Spleen (tissue), 11 donors: Measurements from ENCODE around the gene SPX. TPM values are rescaled to one million over a fixed set of nuclear protein-coding genes. Genes with fewer than 3 reads are reported as not detected.

Source experiments
- DNase-seq: peaks from one replicate; pipeline ENCODE4 v3.0.0-alpha.2; 2020
- H3K27ac ChIP-seq, 8 donors: fragments of 200-600 bp; sonication (generic) in 7 of 8; 1 replicate in 4 of 8; 2 replicates in 4 of 8; pipeline versions ENCODE4 v1.5.0 to v1.8.0; 2016 to 2021; ENCODE audit warnings: inconsistent platforms in 4 of 8, mild to moderate bottlenecking in 4 of 8, moderate library complexity in 1 of 8
- H3K27me3 ChIP-seq, 7 donors: fragments of 200-600 bp; sonication (generic) in 6 of 7; replicated peaks in 1 of 7; 1 replicate in 4 of 7; 2 replicates in 3 of 7; pipeline versions ENCODE4 v1.5.0 to v1.8.0; 2016 to 2021; ENCODE audit warnings: inconsistent platforms in 3 of 7, mild to moderate bottlenecking in 1 of 7
- H3K36me3 ChIP-seq, 6 donors: fragments of 200-600 bp; sonication (generic) in 5 of 6; 1 replicate in 4 of 6; 2 replicates in 2 of 6; pipeline versions ENCODE4 v1.5.0 to v1.8.0; 2016 to 2021; ENCODE audit warnings: inconsistent platforms in 2 of 6
- H3K4me1 ChIP-seq, 6 donors: fragments of 200-600 bp; sonication (generic) in 5 of 6; 1 replicate in 3 of 6; 2 replicates in 3 of 6; pipeline versions ENCODE4 v1.5.0 to v1.8.0; 2016 to 2021; ENCODE audit warnings: inconsistent platforms in 3 of 6
- H3K4me3 ChIP-seq, 8 donors: fragments of 200-600 bp; sonication (generic) in 7 of 8; 1 replicate in 4 of 8; 2 replicates in 4 of 8; pipeline versions ENCODE4 v1.5.0 to v1.8.0; 2016 to 2021; ENCODE audit warnings: inconsistent platforms in 4 of 8, mild to moderate bottlenecking in 4 of 8, moderate library complexity in 2 of 8
- H3K9me3 ChIP-seq, 8 donors: fragments of 200-600 bp; sonication (generic) in 7 of 8; 1 replicate in 4 of 8; 2 replicates in 4 of 8; pipeline versions ENCODE4 v1.5.0 to v1.8.0; 2016 to 2021; ENCODE audit warnings: inconsistent platforms in 4 of 8
- POLR2A ChIP-seq, 3 donors: fragments of 450-650 bp; IDR thresholded peaks; one replicate each; pipeline ENCODE4 v1.5.1; 2017; ENCODE audit warnings: antibody characterized with exemption in 3 of 3, mild to moderate bottlenecking in 1 of 3
- POLR2AphosphoS5 ChIP-seq, 3 donors: sonication (generic); formaldehyde crosslinking; IDR thresholded peaks; one replicate each; pipeline ENCODE4 v1.5.1; 2017; ENCODE audit warnings: antibody characterized with exemption in 3 of 3
- WGBS, 5 donors: extraction: QIAGEN DNeasy Blood & Tissue Kit in 3 of 5; methylation state at CpG; one replicate each; pipeline versions ENCODE4 v1.1.5 to v1.1.7; 2013 to 2018; 5-methylcytosine and 5-hydroxymethylcytosine counted together
- intact Hi-C: fragments of 100-400 bp; cut with DNase I; formaldehyde crosslinking; loops from one replicate; pipeline ENCODE4 v1.15.0; 2023; ENCODE audit warnings: low total_unique reads
- polyA plus RNA-seq, 3 donors: library from polyadenylated mRNA; stranded (reverse); fragments of 200-250 nt; gene quantifications; one replicate each; pipeline ENCODE4 v1.2.1, GENCODE V29; 2013
- total RNA-seq, 7 donors: library from RNA; depleted of rRNA in 3 of 7; stranded (reverse); fragments of >200 nt in 3 of 7; fragmentation: NEBNext Ultra II Directional in 4 of 7; extraction: Animal tissue kit (Norgen Biotek cat#: 25700) in 4 of 7; gene quantifications; one replicate each; pipeline versions ENCODE4 v1.1.0 to v1.2.1, GENCODE V29; 2016 to 2021
- TF ChIP-seq, protein P1 (sequence below), 11 experiments: fragments of 200-600 bp in 7 of 11; fragments of 450-650 bp in 4 of 11; sonication (generic) in 4 of 11; IDR thresholded peaks in 8 of 11; conservative IDR thresholded peaks in 3 of 11; 1 replicate in 7 of 11; 2 replicates in 4 of 11; pipeline versions ENCODE4 v1.4.0 to v1.8.0; 2016 to 2021; ENCODE audit warnings: antibody characterized with exemption in 11 of 11, inconsistent platforms in 4 of 11, mild to moderate bottlenecking in 1 of 11
- donor health status: healthy with polysubstance abuse.
- donor health status: DM: no; HTN: no; CAD: no; lungs with moderate emphysema.
- donor health status: DM: no; HTN: no; CAD: no.
- donor health status: Bipolar disorder and iron deficiency.
- donor health status: healthy.
- donor health status: DM: no; HTN: no; CAD: no.
- donor health status: DM: yes; HTN: yes; CAD: no.

Gene SPX
- total and polyA plus RNA-seq, 10 donors: 0.15 to 1.3 (median 0.53) TPM; not detected in 1

DNA sequence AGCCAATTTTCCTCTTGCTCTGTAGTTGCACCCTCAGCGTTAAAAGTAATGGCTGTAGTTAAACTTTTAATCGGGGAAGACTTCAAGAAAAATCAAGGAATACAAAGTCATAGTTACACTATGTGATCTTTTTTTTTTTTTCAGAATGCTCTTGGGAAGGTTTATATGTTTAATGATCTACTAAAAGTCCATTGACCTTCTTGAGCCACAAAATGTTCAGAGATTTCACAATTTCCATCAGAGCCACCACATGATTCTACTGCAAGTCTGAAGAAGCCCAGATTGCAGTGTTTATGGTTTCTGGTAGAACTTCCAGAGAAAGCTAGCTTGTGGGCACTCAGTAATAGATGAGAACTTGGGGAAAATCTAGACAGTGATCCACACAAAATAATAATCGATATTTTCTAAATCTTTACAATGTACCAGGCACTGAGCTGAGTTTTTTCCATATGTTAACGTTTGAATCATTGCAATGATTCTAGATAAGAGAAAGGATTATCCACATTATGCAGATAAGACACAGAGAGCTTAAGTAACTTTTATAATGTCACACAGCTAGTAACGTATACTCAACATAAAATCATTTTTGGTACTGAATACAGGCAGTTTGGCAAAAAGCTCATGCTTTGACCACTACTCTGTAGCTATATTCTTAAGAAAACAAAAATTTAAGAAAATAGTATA lies 40.3 kb downstream of the SPX start:
- no peak for DNase-seq
- H3K36me3 ChIP-seq: no peaks in the 10 kb centered on the region
- H3K4me3 ChIP-seq: no peak overlapping the region
- intact Hi-C loops: no loop called here
- TF ChIP-seq POLR2AphosphoS5 (IDR thresholded peaks at IDR 0.05): no peak
- TF ChIP-seq POLR2A (IDR thresholded peaks at IDR 0.05): no peak
- TF ChIP-seq, protein P1, sequence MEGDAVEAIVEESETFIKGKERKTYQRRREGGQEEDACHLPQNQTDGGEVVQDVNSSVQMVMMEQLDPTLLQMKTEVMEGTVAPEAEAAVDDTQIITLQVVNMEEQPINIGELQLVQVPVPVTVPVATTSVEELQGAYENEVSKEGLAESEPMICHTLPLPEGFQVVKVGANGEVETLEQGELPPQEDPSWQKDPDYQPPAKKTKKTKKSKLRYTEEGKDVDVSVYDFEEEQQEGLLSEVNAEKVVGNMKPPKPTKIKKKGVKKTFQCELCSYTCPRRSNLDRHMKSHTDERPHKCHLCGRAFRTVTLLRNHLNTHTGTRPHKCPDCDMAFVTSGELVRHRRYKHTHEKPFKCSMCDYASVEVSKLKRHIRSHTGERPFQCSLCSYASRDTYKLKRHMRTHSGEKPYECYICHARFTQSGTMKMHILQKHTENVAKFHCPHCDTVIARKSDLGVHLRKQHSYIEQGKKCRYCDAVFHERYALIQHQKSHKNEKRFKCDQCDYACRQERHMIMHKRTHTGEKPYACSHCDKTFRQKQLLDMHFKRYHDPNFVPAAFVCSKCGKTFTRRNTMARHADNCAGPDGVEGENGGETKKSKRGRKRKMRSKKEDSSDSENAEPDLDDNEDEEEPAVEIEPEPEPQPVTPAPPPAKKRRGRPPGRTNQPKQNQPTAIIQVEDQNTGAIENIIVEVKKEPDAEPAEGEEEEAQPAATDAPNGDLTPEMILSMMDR (IDR thresholded peaks at IDR 0.05 in 8 of 11, conservative IDR thresholded peaks at IDR 0.05 in 3 of 11): no peak
- no peaks in the 10 kb centered on the region for H3K27me3 ChIP-seq
- 89 to 94% (median 91%) methylated on average over 5 of the region's 5 CpGs for WGBS, 5 donors
- no peaks in the 10 kb centered on the region for H3K4me1 ChIP-seq
- no peak overlapping the region for H3K27ac ChIP-seq
- H3K9me3 ChIP-seq: no peaks in the 10 kb centered on the region

DNA sequence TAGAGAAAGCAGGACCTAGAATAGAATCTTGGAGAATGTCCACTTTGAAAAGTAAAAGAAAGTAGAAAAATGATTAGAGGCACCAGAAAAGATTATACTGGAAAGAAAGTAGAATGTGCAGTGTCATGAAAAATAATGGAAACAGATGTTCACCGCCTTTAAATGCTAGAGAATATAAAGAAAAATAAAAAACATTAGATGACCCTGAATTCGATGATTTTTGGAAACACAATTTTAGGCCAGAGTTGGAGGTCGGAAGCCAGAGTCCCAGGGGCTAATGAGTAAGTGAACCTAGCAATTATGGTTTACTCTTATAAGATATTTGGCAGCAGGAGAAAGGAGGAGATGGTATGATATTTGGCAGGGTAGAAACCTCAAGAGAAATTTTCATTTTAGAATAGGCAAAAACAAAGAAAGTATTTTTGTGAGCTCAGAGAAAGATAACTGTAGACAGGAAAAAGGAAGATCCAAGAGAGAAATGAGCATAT lies 40.9 kb downstream of the SPX start:
- H3K4me1 ChIP-seq: no peaks in the 10 kb centered on the region
- TF ChIP-seq POLR2A (IDR thresholded peaks at IDR 0.05) (no peak), POLR2AphosphoS5 (IDR thresholded peaks at IDR 0.05) (no peak)
- TF ChIP-seq, protein P1 (IDR thresholded peaks at IDR 0.05 in 8 of 11, conservative IDR thresholded peaks at IDR 0.05 in 3 of 11): no peak
- intact Hi-C loops: no loop called here

DNA sequence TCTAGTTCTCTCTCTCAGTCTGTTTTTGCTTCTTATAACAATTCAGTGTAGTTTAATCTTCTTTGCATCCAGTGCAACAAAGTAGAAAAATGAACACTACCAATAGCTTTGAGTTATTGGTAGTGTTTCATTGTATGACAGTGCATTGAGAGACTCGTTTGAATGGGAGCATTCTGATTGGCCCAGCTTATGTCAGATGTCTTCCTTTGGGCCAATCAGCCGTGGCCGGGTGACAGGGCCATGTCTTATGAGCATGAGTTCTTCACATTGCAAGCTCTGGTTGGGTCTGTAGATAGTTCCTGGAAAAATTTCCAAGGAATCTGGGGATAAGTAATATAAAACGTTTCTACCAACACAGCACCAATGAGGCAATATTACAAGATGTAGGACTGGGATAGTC lies 42.0 kb downstream of the SPX start:
- Histone ChIP-seq H3K4me1 (no peaks in the 10 kb centered on the region), H3K27me3 (no peaks in the 10 kb centered on the region), H3K27ac (no peak overlapping the region), H3K9me3 (no peaks in the 10 kb centered on the region), H3K4me3 (no peak overlapping the region), H3K36me3 (no peaks in the 10 kb centered on the region)
- WGBS, 5 donors: 84 to 91% (median 88%) methylated on average over 4 of the region's 4 CpGs
- DNase-seq: no peak
- TF ChIP-seq POLR2AphosphoS5 (IDR thresholded peaks at IDR 0.05) (no peak), POLR2A (IDR thresholded peaks at IDR 0.05) (no peak)
- intact Hi-C loops: no loop called here

More for the DNA sequence above, 40.9 kb downstream of the SPX start:
- WGBS, 5 donors: 90 to 94% (median 91%) methylated on average over 3 of the region's 3 CpGs
- Histone ChIP-seq H3K4me3 (no peak overlapping the region), H3K27ac (no peak overlapping the region), H3K27me3 (no peaks in the 10 kb centered on the region), H3K9me3 (no peaks in the 10 kb centered on the region), H3K36me3 (no peaks in the 10 kb centered on the region)
- DNase-seq: no peak

DNA sequence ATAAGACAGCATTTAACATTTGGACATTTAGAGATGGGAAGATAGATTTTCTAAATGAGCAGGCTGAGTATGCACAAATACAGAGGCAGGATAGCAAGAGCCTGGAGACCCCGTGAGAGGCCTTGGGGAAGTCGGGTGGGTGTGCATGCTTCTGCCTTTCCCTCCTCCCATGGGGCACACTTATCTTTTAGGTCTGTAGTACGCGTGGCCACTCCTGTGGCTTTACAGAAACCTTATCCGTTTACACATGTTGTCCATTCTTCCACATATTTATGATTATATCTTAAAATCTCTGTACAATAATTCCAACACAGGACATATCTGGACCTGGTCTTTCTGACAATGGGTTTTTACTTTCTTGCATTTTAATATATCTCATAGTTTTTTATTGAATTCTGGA lies 45.0 kb downstream of the SPX start:
- 72 to 91% (median 83%) methylated on average over 5 of the region's 5 CpGs for WGBS, 5 donors
- H3K4me3 ChIP-seq: no peak overlapping the region
- no peaks in the 10 kb centered on the region for H3K36me3 ChIP-seq
- no peaks in the 10 kb centered on the region for H3K4me1 ChIP-seq
- TF ChIP-seq POLR2A (IDR thresholded peaks at IDR 0.05) (no peak), POLR2AphosphoS5 (IDR thresholded peaks at IDR 0.05) (no peak)
- TF ChIP-seq, protein P1 (IDR thresholded peaks at IDR 0.05 in 8 of 11, conservative IDR thresholded peaks at IDR 0.05 in 3 of 11): no peak
- no peak for DNase-seq
- H3K27ac ChIP-seq: no peak overlapping the region
- intact Hi-C loops: no loop called here
- H3K27me3 ChIP-seq: no peaks in the 10 kb centered on the region
- H3K9me3 ChIP-seq: no peaks in the 10 kb centered on the region
